ENCODE data around the gene ADAMTS6.

The ADAMTS6 gene

DNA sequence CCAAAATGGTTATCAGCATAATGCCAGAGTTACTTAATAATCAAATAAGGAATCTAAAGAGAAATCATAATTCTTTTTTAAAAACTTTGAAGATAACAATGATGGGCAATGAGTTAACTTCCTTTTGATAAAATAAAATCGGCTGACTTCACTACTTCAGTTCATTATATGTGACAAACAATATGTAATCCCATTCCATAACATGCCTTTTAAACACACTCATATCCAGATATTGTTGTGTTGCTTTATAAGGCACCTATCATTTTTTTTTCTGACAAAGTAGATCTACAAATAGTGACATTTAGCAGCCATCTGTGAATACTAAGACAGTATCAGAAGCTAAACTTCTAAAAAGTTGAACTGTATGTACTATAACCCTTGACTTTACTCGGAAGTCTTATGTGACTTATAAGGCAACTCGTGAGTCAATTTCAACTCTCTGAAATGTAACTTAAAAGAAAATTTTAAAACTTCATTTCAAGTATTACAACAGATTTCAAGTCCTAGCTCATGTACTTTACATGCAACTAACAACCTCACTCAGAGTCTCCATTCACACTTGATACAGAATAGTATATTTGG is 7.5 kb downstream of the ADAMTS6 start:
- H3K9ac ChIP-seq (ENCODE audit: low read depth in 1 of 2, low read length in 2 of 2) = no peak overlapping the region
- no peaks in the 10 kb centered on the region for H3K4me1 ChIP-seq (ENCODE audit: control insufficient read depth in 2 of 2, insufficient read depth in 2 of 2, low read length in 2 of 2)
- no peak overlapping the region for H3K4me3 ChIP-seq (ENCODE audit: low read length in 2 of 2)
- no peak overlapping the region for H3K27ac ChIP-seq (ENCODE audit: low read depth in 2 of 2, low read length in 2 of 2)
- H3K9me3 ChIP-seq (ENCODE audit: control insufficient read depth in 2 of 2, low read length in 2 of 2) = no peaks in the 10 kb centered on the region
- no peaks in the 10 kb centered on the region for H3K27me3 ChIP-seq (ENCODE audit: control insufficient read depth in 2 of 2, insufficient read depth in 2 of 2, low read length in 2 of 2)
- no peaks in the 10 kb centered on the region for H3K36me3 ChIP-seq (ENCODE audit: control insufficient read depth in 2 of 2, insufficient read depth in 2 of 2, low read length in 2 of 2)

DNA sequence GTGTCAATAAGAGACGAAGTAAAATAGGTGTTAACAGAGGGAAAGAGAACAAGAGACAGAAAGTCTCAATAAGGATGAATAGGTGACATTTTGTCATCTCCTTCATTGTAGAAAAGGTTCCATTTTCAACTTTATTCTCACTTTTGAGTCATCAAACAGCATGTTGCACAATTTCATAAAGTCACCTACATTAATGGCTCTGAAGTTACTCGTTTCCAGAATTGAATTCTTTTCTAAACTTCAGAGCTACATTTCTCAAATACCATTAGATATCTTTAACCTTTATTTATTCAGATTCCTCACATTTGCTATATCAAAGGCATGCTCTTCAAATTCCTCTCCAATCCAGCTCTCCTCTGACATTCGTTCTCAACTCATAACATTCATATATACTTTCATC is 13.1 kb downstream of the ADAMTS6 start:
- H3K36me3 ChIP-seq (ENCODE audit: control insufficient read depth in 2 of 2, insufficient read depth in 2 of 2, low read length in 2 of 2) = no peaks in the 10 kb centered on the region

GRCh38 chr5:65462139-65462705 is 19.5 kb downstream of the ADAMTS6 start:
- Histone ChIP-seq H3K9me3 (ENCODE audit: control insufficient read depth in 2 of 2, low read length in 2 of 2) (no peaks in the 10 kb centered on the region), H3K9ac (ENCODE audit: low read depth in 1 of 2, low read length in 2 of 2) (no peak overlapping the region), H3K27me3 (ENCODE audit: control insufficient read depth in 2 of 2, insufficient read depth in 2 of 2, low read length in 2 of 2) (no peaks in the 10 kb centered on the region), H3K4me1 (ENCODE audit: control insufficient read depth in 2 of 2, insufficient read depth in 2 of 2, low read length in 2 of 2) (no peaks in the 10 kb centered on the region), H3K36me3 (ENCODE audit: control insufficient read depth in 2 of 2, insufficient read depth in 2 of 2, low read length in 2 of 2) (no peaks in the 10 kb centered on the region), H3K27ac (ENCODE audit: low read depth in 2 of 2, low read length in 2 of 2) (no peak overlapping the region), H3K4me3 (ENCODE audit: low read length in 2 of 2) (no peak overlapping the region)

More for the DNA sequence above, 13.1 kb downstream of the ADAMTS6 start:
- Histone ChIP-seq H3K4me1 (ENCODE audit: control insufficient read depth in 2 of 2, insufficient read depth in 2 of 2, low read length in 2 of 2) (no peaks in the 10 kb centered on the region), H3K9ac (ENCODE audit: low read depth in 1 of 2, low read length in 2 of 2) (no peak overlapping the region), H3K27ac (ENCODE audit: low read depth in 2 of 2, low read length in 2 of 2) (no peak overlapping the region), H3K27me3 (ENCODE audit: control insufficient read depth in 2 of 2, insufficient read depth in 2 of 2, low read length in 2 of 2) (no peaks in the 10 kb centered on the region), H3K4me3 (ENCODE audit: low read length in 2 of 2) (no peak overlapping the region), H3K9me3 (ENCODE audit: control insufficient read depth in 2 of 2, low read length in 2 of 2) (no peaks in the 10 kb centered on the region)

GRCh38 chr5:65461490-65461889 is 20.2 kb downstream of the ADAMTS6 start:
- no peak overlapping the region for H3K4me3 ChIP-seq (ENCODE audit: low read length in 2 of 2)
- no peaks in the 10 kb centered on the region for H3K36me3 ChIP-seq (ENCODE audit: control insufficient read depth in 2 of 2, insufficient read depth in 2 of 2, low read length in 2 of 2)
- H3K27me3 ChIP-seq (ENCODE audit: control insufficient read depth in 2 of 2, insufficient read depth in 2 of 2, low read length in 2 of 2) = no peaks in the 10 kb centered on the region
- no peak overlapping the region for H3K9ac ChIP-seq (ENCODE audit: low read depth in 1 of 2, low read length in 2 of 2)
- H3K27ac ChIP-seq (ENCODE audit: low read depth in 2 of 2, low read length in 2 of 2) = no peak overlapping the region
- no peaks in the 10 kb centered on the region for H3K4me1 ChIP-seq (ENCODE audit: control insufficient read depth in 2 of 2, insufficient read depth in 2 of 2, low read length in 2 of 2)
- H3K9me3 ChIP-seq (ENCODE audit: control insufficient read depth in 2 of 2, low read length in 2 of 2) = no peaks in the 10 kb centered on the region

GRCh38 chr5:65459995-65460394 is 21.7 kb downstream of the ADAMTS6 start:
- Histone ChIP-seq H3K36me3 (ENCODE audit: control insufficient read depth in 2 of 2, insufficient read depth in 2 of 2, low read length in 2 of 2) (no peaks in the 10 kb centered on the region), H3K27ac (ENCODE audit: low read depth in 2 of 2, low read length in 2 of 2) (no peak overlapping the region), H3K27me3 (ENCODE audit: control insufficient read depth in 2 of 2, insufficient read depth in 2 of 2, low read length in 2 of 2) (no peaks in the 10 kb centered on the region), H3K4me3 (ENCODE audit: low read length in 2 of 2) (no peak overlapping the region), H3K9ac (ENCODE audit: low read depth in 1 of 2, low read length in 2 of 2) (no peak overlapping the region), H3K4me1 (ENCODE audit: control insufficient read depth in 2 of 2, insufficient read depth in 2 of 2, low read length in 2 of 2) (no peaks in the 10 kb centered on the region), H3K9me3 (ENCODE audit: control insufficient read depth in 2 of 2, low read length in 2 of 2) (no peaks in the 10 kb centered on the region)

DNA sequence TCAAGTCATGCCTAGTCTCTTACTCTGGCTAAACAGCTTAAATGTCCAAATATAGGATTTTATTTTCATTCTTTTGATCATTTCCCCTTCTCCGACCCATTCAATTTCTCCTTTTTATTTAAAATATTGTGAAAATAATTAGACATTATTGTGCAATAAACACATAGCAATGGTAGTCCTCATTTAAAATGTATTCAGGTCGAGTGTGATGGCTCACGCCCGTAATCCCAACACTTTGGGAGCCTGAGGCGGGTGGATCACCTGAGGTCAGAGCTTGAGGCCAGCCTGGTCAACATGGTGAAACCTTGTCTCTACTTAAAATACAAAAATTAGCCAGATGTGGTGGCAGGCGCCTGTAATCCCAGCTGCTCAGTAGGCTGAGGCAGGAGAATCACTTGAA is 26.7 kb downstream of the ADAMTS6 start:
- no peak overlapping the region for H3K9ac ChIP-seq (ENCODE audit: low read depth in 1 of 2, low read length in 2 of 2)
- no peaks in the 10 kb centered on the region for H3K9me3 ChIP-seq (ENCODE audit: control insufficient read depth in 2 of 2, low read length in 2 of 2)
- H3K27ac ChIP-seq (ENCODE audit: low read depth in 2 of 2, low read length in 2 of 2) = no peak overlapping the region
- no peak overlapping the region for H3K4me3 ChIP-seq (ENCODE audit: low read length in 2 of 2)
- H3K27me3 ChIP-seq (ENCODE audit: control insufficient read depth in 2 of 2, insufficient read depth in 2 of 2, low read length in 2 of 2) = no peaks in the 10 kb centered on the region
- H3K4me1 ChIP-seq (ENCODE audit: control insufficient read depth in 2 of 2, insufficient read depth in 2 of 2, low read length in 2 of 2) = no peaks in the 10 kb centered on the region
- no peaks in the 10 kb centered on the region for H3K36me3 ChIP-seq (ENCODE audit: control insufficient read depth in 2 of 2, insufficient read depth in 2 of 2, low read length in 2 of 2)

- H3K36me3 ChIP-seq (ENCODE audit: control insufficient read depth in 2 of 2, insufficient read depth in 2 of 2, low read length in 2 of 2) = no peaks in the 10 kb centered on the region
- H3K27ac ChIP-seq (ENCODE audit: low read depth in 2 of 2, low read length in 2 of 2) = no peak overlapping the region
- no peaks in the 10 kb centered on the region for H3K27me3 ChIP-seq (ENCODE audit: control insufficient read depth in 2 of 2, insufficient read depth in 2 of 2, low read length in 2 of 2)
- no peaks in the 10 kb centered on the region for H3K9me3 ChIP-seq (ENCODE audit: control insufficient read depth in 2 of 2, low read length in 2 of 2)
- H3K4me3 ChIP-seq (ENCODE audit: low read length in 2 of 2) = no peak overlapping the region
- H3K4me1 ChIP-seq (ENCODE audit: control insufficient read depth in 2 of 2, insufficient read depth in 2 of 2, low read length in 2 of 2) = no peaks in the 10 kb centered on the region
- no peak overlapping the region for H3K9ac ChIP-seq (ENCODE audit: low read depth in 1 of 2, low read length in 2 of 2)
These were observed 30.3 kb downstream of the ADAMTS6 start for GRCh38 chr5:65451436-65451835.

DNA sequence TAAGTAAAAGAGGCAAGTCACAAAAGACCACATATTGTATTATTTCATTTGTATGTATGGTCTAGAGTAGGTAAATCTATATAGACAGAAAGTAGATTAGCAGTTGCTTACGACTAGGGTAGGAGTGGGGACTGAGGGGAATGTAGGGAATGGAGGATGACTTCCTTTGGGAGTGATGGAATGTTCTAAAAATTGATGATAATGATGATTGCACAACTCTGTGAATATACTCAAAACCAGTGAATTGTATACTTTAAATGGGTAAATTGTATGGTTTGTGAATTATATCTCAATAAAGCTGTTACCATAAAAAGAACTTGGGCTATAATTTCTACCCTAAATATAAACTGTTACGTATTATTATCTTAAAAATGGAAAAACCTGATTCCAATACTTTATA is 35.0 kb downstream of the ADAMTS6 start:
- H3K9me3 ChIP-seq (ENCODE audit: control insufficient read depth in 2 of 2, low read length in 2 of 2) = no peaks in the 10 kb centered on the region
- no peak overlapping the region for H3K4me3 ChIP-seq (ENCODE audit: low read length in 2 of 2)
- H3K9ac ChIP-seq (ENCODE audit: low read depth in 1 of 2, low read length in 2 of 2) = no peak overlapping the region
- H3K36me3 ChIP-seq (ENCODE audit: control insufficient read depth in 2 of 2, insufficient read depth in 2 of 2, low read length in 2 of 2) = no peaks in the 10 kb centered on the region
- H3K27ac ChIP-seq (ENCODE audit: low read depth in 2 of 2, low read length in 2 of 2) = no peak overlapping the region
- H3K27me3 ChIP-seq (ENCODE audit: control insufficient read depth in 2 of 2, insufficient read depth in 2 of 2, low read length in 2 of 2) = no peaks in the 10 kb centered on the region
- H3K4me1 ChIP-seq (ENCODE audit: control insufficient read depth in 2 of 2, insufficient read depth in 2 of 2, low read length in 2 of 2) = no peaks in the 10 kb centered on the region

DNA sequence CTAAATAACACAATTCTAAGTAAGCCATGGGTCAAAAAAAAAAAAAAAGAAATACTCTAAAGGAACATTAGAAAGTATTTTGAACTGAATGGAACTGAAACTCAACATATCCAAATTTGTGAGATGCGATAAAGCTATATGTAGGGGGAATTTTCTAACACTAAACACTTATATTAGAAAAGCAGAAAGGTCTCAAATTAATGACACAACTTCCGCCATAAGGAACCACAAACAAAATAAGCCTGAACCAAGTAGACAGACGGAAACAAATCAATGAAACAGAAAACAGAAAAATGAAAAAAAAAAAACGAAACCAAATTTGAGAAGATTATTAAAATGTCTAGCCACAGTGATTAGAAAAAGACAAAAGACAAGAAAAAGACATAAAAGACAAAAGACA is 39.9 kb downstream of the ADAMTS6 start:
- H3K27ac ChIP-seq (ENCODE audit: low read depth in 2 of 2, low read length in 2 of 2) = no peak overlapping the region
- H3K36me3 ChIP-seq (ENCODE audit: control insufficient read depth in 2 of 2, insufficient read depth in 2 of 2, low read length in 2 of 2) = no peaks in the 10 kb centered on the region
- no peaks in the 10 kb centered on the region for H3K9me3 ChIP-seq (ENCODE audit: control insufficient read depth in 2 of 2, low read length in 2 of 2)
- H3K9ac ChIP-seq (ENCODE audit: low read depth in 1 of 2, low read length in 2 of 2) = no peak overlapping the region
- H3K27me3 ChIP-seq (ENCODE audit: control insufficient read depth in 2 of 2, insufficient read depth in 2 of 2, low read length in 2 of 2) = no peaks in the 10 kb centered on the region
- no peaks in the 10 kb centered on the region for H3K4me1 ChIP-seq (ENCODE audit: control insufficient read depth in 2 of 2, insufficient read depth in 2 of 2, low read length in 2 of 2)
- no peak overlapping the region for H3K4me3 ChIP-seq (ENCODE audit: low read length in 2 of 2)

- no peaks in the 10 kb centered on the region for H3K4me1 ChIP-seq (ENCODE audit: control insufficient read depth in 2 of 2, insufficient read depth in 2 of 2, low read length in 2 of 2)
- no peak overlapping the region for H3K9ac ChIP-seq (ENCODE audit: low read depth in 1 of 2, low read length in 2 of 2)
- no peaks in the 10 kb centered on the region for H3K9me3 ChIP-seq (ENCODE audit: control insufficient read depth in 2 of 2, low read length in 2 of 2)
- no peaks in the 10 kb centered on the region for H3K36me3 ChIP-seq (ENCODE audit: control insufficient read depth in 2 of 2, insufficient read depth in 2 of 2, low read length in 2 of 2)
- H3K4me3 ChIP-seq (ENCODE audit: low read length in 2 of 2) = no peak overlapping the region
- no peak overlapping the region for H3K27ac ChIP-seq (ENCODE audit: low read depth in 2 of 2, low read length in 2 of 2)
- no peaks in the 10 kb centered on the region for H3K27me3 ChIP-seq (ENCODE audit: control insufficient read depth in 2 of 2, insufficient read depth in 2 of 2, low read length in 2 of 2)
These were observed 41.3 kb downstream of the ADAMTS6 start for GRCh38 chr5:65440456-65440855.
